Activated naive CD4-positive, alpha-beta T cell treated with anti-CD3 and anti-CD28 coated beads, Interleukin-2, amount 10 ng/mL, durations not matched to agents 7 days and 5 days (primary cell): ENCODE measurements around the gene ENTPD2.
A peak's percentile ranks its signal among the peaks of the same experiment; 100 is the strongest.

ENCODE experiments used
- CTCF ChIA-PET: fragments of 350-600 bp; sonication (Branson Sonifier 250); formaldehyde crosslinking; loops from one replicate; lab custom pipeline; 2021; ENCODE audit warnings: antibody characterized with exemption; lab: Charles Lee
- DNase-seq: peaks from one replicate; pipeline ENCODE4 v3.0.0-alpha.2; 2020
- H3K27ac Mint-ChIP-seq: one replicate; pipeline ENCODE4 v1.8.0; 2021; ENCODE audit warnings: mild to moderate bottlenecking, moderate library complexity, mixed read lengths
- H3K27me3 Mint-ChIP-seq: one replicate; pipeline ENCODE4 v1.8.0; 2021; ENCODE audit warnings: mild to moderate bottlenecking, mixed read lengths
- H3K36me3 Mint-ChIP-seq: one replicate; pipeline ENCODE4 v1.8.0; 2021; ENCODE audit warnings: mixed read lengths
- H3K4me1 Mint-ChIP-seq: one replicate; pipeline ENCODE4 v1.8.0; 2021; ENCODE audit warnings: mixed read lengths
- H3K4me3 Mint-ChIP-seq: one replicate; pipeline ENCODE4 v1.8.0; 2021; ENCODE audit warnings: mild to moderate bottlenecking, moderate library complexity, mixed read lengths
- H3K9me3 Mint-ChIP-seq: one replicate; pipeline ENCODE4 v1.8.0; 2021; ENCODE audit warnings: mixed read lengths

Gene ENTPD2

DNA sequence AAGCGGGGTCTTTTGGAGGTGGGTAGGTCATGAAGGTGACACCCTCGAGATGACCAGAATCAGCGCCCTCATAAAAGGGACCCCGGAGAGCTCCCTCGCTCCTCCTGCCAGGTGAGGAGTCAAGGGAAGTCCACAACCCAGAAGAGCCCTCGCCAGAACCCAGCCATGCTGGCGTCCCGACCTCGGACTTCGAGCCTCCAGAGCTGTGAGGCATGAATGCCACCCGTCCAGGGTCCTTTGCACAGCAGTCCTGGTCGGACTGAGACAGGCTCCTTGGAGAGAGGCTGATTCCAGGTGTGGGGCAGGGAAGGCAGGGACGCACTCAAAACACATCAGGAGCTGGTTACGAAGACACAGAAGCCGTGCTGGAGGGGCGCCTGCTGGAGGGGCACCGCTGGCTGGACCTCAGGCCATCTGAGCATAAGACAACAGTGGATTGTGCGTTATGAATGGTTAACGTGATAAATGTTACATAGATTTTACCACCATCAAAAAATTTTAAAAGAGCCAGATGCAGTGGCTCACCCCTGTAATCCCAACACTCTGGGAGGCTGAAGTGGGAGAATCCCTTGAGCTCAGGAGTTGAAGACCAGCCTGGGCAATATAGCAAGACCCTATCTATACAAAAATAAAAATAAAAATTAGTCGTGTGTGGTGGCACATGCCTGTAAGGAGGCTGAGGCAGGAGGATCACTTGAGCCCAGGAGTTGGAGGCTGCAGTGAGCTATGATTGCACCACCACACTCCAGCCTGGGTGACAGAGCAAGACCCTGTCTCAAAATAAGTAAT, 51.8 kb downstream of the ENTPD2 start:
- CTCF ChIA-PET = interaction anchor here (0.6 to 1.6 kb wide), 3 partner anchors 17 to 584 kb away, joined by 3 to 4 read pairs (median 3); no protein-coding TSS in a partner anchor
- Mint-ChIP-seq H3K9me3 (no peaks in the 10 kb centered on the region), H3K4me3 (no peak overlapping the region), H3K36me3 (no peaks in the 10 kb centered on the region), H3K4me1 (peaks cover 32% of the 10 kb centered on the region), H3K27ac (no peak overlapping the region), H3K27me3 (peaks cover 42% of the 10 kb centered on the region)
- no peak for DNase-seq

DNA sequence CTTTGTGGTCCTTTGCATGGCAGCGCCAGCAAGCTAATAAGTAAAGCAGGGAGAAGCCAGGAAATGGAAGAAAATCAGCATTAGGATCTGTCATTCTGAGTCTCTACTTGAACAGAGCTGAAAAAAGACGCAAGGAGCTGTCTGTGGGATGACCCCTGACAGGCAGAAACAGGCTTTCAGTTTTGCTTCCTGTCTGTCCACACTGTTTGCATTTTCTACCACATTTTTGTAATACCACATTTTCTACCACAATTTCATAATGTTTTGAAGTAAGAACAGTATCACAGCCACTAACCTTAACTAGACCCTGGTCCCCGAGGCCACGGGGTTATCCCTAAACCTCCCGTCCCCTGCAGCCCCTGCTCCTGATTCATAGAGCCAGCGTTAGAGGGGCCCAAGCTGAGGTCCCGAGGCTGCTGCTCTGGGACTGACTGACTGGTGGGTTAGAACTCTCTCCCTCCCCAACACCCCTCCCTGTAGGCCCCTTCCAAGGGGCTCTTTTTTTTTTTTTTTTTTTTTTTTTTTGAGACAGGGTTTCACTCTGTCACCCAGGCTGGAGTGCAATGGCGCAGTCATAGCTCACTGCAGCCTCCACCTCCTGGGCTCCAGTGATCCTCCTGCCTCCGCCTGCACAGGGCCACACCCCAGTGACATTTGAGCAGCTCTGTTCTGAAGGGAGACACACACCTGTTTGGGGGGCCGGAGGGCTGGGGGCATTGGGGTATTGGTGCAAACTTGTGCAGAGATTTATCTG, 53.5 kb downstream of the ENTPD2 start:
- CTCF ChIA-PET = interaction anchor here (0.7 to 1.6 kb wide), 5 partner anchors 21 to 35 kb away, joined by 3 to 6 read pairs (median 3); no protein-coding TSS in a partner anchor
- H3K4me1 Mint-ChIP-seq = peaks cover 45% of the 10 kb centered on the region
- DNase-seq = peak; percentile 49
- peak overlapping the region; percentile 23 for H3K4me3 Mint-ChIP-seq
- H3K36me3 Mint-ChIP-seq = no peaks in the 10 kb centered on the region
- no peaks in the 10 kb centered on the region for H3K9me3 Mint-ChIP-seq
- peaks cover 49% of the 10 kb centered on the region for H3K27me3 Mint-ChIP-seq
- peak overlapping the region; percentile 50 for H3K27ac Mint-ChIP-seq
